GM21723 (cell line): ENCODE measurements around the gene GADD45A.

Experiments
- ATAC-seq: cut with Tn5 transposase; IDR thresholded peaks from one replicate; pipeline ENCODE4 v1.9.1; 2021; ENCODE audit warnings: mild to moderate bottlenecking, moderate library complexity; ENCODE audit not compliant: unreplicated experiment

GADD45A gene

DNA sequence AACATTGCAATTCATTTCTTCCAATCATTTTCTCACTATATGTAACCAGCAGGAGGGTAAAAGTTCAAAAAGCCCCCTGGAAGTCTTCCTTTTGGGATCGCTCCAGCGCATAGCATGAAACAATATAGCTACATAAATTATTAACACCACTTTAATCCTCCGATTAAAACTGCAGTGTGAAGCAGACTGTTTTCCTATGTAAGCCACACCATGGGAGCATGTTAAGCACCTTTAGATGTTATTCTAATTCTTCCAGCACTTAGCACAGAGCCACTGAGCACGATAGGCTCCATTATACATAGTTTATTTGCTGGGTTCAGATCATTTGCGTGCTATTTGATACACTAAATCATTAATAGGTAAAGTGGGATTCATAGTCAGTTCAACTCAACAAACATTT is 18.4 kb upstream of the GADD45A start:
- no peak for ATAC-seq

DNA sequence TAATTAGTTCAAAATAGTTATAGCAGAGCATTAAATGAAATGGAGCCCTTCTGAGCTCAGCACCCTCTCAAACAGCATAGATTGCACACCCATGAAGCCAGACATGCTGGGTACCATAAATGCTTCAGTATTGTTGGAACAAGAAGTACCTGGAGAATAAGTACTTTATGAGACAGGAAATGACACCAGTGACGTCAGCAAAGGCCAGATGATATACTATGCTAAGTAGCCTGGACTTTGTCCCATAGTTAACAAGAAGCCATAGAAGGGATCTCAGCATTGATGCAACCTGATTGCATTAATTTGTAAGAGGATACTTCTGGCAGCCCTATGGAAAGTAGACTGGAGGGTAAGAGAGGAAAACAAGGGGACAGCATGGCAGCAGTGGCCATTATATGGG is 16.3 kb upstream of the GADD45A start:
- no peak for ATAC-seq

DNA sequence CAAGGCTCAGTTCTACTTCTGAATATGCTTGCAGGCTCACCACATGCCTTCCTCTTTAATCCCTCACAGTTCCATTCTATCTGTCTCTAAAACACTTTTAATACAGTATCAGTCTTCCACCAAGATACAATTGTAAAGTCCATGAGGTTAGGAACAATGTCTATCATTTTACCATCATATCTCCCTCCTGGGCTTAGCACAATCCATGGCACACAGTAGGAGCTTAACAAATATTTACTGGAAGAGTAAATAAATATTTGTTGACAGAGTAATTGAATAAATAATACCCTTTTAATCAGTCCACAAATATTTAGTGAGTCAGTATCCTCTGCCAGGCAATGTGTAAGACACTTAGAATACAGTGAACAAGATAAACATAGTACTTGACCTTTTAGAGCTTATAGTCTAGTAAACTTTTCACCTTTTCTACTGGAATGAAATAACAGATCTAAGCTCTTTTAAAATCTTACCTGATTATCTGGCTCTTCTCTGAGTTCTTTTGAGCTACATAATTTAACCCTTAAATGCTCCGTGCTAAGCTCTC is 12.7 kb upstream of the GADD45A start:
- no peak for ATAC-seq

DNA sequence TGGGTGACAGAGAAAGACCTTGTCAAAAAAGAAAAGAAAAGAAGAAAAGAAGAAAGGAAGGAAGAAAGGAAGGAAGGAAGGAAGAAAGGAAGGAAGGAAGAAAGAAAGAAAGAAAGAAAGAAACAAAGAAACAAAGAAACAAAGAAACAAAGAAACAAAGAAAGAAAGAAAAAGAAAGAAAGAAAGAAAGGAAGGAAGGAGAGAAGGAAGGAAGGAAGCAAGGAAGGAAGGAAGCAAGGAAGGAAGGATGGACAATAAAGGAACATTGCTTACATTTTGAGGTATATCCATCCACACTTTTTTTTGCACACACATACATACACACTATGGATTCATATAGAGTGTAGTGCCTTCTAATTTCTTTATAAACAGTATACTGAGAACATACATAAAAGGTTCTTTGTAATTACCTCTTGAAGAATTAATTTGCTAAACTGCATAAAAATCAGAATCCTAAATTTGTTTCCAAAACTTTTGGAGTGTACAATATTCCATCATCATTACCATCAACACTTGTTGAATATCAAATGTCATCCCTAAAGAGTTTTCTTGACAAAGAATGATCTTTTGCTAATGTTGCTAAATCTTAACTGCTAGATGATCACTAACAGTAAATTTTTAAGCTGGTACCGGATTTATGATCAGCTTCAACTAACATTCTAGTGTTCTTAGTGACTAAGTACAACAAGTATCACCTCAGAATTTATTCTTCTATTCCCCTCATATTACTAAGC is 11.4 kb upstream of the GADD45A start:
- ATAC-seq: no peak

DNA sequence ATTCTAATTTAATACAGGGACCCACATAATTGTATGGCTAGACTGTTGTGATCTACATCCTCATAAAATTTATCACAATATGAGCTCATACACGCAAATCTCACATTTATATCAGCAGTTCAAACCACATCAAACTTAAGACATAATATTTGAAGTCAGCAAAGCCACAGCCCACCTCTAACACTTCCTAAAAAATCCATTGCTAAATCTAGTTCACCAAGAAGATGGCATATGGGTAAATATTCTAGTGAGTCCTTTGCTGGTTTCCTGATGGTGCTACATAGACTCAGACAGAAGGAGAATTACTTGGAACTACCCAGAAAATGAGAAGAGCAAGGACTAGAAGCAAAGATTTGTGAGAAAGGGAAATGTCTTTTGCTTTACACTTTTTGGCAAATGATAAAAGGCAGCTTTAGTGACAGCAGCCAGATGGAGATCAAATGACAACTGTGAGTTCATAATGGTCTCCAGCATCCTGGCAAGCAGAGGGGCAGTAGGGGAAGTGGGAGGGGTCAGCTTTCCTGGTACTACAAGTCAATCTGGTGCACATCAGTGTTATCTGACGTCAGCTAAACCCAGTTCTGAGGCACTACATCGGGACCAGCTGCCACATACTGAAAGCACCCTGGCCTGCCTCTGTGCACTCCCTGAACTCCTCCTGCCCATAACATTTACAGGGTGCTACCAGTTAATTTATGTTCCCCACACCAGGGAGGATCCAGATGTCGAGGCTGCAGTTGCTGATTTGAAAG is 10.6 kb upstream of the GADD45A start:
- ATAC-seq: no peak

DNA sequence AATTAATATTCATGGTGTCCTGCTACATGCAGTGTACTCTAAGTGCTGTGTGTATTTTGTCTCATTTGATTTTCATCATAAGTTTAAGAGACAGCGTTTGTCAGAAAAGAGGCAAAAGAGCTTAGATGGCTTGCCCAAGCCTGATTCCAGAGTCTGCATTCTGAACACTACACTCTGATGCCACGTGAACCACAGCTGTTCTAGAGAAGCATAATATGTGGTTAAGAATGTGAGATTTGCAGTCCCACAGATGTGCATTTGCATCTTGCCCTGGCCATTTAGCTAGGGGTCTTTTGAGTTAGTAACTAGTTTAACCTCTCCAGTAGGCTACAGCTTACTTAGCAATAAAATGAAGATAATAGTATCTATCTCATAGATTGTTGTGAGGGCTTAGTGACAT is 9.2 kb upstream of the GADD45A start:
- peak; percentile 68 for ATAC-seq

DNA sequence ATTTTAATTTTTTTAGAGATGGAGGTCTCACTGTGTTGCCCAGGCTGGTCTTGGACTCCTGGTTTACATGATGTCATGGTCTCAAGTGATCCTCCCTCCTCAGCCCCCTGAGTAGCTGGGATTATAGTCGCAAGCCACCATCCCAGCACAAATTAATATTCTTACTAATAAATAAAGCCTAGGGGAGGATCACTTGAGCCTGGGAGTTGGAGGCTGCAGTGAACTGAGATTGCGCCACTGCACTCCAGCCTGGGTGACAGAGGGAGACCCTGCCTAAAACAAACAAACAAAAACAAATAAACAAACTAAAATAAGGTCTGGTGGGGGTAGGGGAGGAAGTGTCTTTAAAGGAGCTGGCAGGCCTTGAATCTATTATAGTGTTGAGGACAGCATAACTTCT is 8.7 kb upstream of the GADD45A start:
- ATAC-seq: no peak

DNA sequence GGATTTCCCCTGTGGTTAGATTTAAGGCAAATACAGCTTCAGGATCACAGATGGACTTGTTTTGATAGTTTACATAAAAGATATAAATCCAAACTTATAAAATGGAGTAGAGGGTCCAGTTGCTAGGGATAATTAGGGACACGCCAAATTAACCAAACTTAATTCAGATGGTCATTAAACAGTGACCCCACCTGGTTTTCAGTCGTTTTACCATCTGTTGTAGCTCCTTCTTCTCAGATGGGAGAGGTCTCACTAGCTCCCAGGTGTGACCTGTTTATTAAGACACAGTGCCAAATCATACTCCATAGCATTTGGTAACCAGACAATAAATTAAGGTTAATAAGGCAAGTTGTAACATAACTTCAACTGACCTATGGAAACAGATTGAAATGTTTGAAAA is 8.1 kb upstream of the GADD45A start:
- ATAC-seq: no peak

DNA sequence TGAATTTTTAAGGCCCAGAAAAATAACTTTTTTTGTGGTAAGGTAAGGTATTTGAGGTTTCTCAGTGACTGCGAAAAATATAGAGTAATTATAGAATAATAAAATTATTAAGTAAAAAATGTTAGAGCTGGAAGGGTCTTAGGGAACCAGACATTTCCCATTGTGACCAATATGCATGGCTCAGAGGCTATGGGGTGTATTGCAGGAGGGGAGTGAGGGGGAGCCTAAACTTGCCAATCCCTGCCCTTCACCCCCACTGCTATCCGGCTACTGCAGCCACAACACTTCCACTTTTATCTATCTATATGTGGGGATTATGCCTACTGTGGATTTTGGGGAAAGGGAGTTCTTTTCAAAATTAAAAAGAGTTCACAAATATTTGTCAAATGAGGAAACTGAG is 7.6 kb upstream of the GADD45A start:
- no peak for ATAC-seq

DNA sequence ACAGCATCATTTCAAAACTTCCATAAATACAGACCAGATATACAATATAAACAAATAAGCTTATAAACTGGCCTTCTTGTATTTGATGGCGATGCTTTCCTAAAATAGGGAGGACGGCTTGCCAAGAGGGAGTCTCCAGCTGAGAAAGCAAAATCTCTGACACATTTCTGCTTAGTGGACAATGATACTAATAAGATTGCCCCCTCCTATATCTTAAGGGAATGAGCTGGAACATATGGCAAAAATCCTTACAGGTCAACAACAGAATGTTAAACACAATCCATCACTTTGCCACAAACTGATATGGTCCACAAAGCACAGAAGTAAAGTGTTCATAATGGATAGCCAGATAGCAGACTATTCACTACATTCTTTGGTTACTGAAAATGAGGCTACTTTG is 7.1 kb upstream of the GADD45A start:
- no peak for ATAC-seq

DNA sequence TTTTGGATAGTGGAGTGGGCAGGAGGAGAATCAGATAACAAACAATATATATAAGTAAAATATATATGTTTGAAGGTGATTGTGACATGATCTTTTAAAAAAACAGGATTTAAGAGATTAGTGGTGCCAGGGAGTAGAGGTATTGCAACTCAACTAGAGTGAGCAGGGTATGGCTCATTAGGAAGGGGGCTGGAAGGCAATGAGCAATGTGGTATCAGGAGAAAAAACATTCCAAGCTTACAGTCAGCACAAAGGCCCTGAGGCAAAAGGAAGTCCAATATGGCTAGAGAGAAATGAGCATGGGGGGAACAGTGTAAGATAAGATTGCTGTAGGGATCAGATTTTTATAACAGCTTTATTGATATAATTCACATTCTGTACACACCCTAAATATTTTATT is 5.3 kb upstream of the GADD45A start:
- no peak for ATAC-seq

DNA sequence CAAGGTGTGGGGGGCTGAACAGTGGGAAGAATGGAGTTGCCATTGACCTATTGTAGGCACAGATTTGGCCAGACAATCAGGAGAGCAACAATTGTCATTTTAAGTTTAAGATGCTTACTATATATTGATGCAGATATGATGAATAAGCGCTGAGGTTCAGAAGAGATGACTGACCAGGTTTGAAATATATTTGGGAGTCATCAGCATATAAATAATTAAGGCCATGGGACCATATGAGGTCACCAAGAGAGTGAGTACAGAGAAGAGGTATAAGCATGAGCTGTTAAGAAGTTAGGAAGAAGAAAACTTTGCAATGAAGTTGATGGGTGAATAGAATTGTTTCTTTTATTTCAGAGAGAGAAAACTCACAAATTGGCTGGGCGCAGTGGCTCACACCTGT is 4.5 kb upstream of the GADD45A start:
- ATAC-seq: no peak

DNA sequence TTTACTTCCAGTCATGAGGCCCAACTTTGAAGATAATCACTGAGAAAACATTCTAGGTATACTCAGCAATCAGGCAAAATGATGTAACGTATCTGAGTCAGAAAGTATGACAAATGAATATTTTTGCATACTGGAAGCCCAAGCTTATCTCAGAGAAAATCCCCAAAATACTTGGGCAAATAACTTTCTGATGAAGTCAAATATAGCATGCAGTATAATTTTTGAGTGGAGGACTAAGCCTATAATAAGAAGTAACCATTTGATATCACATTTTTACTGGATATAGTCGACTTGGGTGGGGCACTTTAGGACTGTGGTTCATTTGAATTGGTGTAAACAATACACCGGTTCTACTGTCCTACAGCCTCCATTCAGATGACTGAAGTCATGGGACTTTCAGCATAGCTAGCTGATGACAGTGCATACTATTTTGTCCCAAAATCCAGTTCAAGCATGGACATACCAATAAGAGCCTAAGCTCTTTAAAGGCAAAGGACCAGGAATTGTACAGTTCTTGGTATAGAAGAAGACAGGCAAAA is 2.3 kb upstream of the GADD45A start:
- no peak for ATAC-seq

DNA sequence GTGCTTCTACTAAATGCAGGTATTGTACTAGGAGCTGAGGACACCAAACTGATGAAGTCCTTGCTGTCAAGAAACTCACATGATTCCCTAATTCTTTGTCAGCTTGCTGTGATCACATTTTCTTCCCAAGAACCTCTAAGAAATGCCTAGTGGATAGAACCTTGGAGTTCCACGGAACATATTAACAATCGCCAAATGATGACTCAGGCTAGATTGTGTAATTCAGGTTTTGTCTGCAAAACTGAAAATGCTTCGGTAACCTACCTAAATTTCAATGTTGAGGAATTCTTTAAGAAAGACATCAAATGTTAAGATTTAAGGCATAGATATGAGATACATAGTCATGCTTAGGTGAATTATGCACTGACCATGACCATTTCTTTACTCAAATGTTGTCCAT is 1.7 kb upstream of the GADD45A start:
- ATAC-seq: no peak

DNA sequence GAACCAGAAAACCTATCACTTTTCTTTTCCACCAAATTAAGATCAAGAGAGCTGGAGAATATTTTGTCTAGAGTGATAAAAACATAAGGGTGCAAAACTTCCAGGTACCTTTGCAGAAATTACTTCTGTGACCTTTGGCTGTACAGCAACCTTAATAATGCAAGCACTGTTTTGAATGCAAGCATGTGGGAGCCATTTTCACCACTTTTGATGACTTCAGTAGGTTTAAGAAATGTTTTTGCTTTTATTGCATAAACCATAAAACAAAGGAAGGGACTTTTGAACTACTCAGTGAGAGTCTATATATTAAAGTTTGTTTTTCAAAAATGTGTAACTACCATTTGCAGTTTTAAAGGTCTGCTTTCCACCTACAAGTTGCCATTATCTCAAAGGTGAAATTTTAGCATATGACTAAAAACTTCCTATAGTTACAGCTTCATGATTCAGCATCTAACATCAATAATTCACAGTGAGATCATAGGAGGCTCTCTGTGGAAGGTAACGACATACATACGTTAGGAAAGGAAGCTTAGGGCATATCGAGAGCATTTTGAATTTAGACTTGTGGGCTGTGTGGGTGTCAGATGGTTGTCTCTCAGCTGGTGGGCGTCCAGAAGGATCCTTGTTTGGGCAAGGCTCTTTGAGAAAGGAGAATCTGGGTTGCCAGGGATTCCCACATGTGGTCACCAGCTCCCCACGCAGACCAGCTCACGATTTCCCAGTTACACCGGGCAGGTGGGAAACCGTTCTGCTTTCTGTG is 1.1 kb upstream of the GADD45A start:
- no peak for ATAC-seq

DNA sequence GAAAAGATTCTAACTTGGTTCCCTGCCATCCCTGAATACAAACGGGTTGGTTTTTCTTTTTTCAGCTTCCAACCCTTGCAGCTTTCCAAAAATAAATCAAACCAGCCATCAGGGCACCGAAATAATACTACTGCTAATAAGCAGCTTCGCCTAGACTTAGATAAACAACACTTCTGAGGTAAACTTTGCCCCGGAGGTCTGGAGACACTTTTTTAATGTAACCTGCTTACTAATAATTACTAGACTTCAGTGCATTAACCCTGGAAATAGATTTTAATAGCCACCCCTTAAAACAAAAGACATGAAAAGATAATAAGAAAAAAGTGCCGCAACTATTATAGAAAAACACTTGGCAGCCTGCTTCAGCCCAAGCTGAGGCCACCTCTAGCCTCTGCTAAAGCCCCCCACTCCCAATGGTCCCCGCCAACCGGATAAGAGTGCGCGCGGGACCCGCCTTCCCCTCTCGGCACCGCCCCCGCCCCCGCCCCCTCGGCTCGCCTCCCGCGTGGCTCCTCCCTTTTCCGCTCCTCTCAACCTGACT is 405 bp upstream of the GADD45A start:
- ATAC-seq: no peak

DNA sequence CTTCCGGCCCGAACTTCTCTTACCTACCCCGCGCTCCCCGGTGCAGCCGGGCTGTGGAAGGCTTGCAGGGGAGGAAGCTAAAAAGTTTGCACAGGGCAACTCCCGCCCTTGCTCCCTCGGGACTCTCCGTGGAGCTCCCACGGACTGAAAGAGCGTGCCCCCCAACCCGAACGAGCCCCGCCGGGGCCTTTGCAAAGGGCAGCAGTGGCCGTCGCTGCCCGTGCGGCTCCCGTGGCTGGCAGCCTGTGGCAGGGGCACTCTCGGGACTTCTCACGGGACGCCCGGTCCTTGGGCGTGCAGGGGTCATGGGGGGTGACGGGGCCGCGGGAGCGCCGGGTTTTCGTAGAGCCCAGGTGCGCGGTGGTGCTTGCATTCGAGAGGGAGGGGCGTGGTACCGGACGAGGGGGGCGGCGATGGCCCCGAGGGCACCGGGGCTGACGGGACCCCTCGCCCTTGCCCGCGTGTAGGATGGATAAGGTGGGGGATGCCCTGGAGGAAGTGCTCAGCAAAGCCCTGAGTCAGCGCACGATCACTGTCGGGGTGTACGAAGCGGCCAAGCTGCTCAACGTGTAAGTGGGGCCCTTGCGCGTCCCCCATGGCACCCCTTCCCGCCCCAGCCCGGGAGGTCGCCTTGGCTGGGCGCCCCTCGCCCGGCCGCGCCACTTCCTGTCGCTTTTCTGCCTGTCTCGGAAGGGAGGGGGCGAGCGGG is 711 bp downstream of the GADD45A start:
- peak; percentile 21 for ATAC-seq

DNA sequence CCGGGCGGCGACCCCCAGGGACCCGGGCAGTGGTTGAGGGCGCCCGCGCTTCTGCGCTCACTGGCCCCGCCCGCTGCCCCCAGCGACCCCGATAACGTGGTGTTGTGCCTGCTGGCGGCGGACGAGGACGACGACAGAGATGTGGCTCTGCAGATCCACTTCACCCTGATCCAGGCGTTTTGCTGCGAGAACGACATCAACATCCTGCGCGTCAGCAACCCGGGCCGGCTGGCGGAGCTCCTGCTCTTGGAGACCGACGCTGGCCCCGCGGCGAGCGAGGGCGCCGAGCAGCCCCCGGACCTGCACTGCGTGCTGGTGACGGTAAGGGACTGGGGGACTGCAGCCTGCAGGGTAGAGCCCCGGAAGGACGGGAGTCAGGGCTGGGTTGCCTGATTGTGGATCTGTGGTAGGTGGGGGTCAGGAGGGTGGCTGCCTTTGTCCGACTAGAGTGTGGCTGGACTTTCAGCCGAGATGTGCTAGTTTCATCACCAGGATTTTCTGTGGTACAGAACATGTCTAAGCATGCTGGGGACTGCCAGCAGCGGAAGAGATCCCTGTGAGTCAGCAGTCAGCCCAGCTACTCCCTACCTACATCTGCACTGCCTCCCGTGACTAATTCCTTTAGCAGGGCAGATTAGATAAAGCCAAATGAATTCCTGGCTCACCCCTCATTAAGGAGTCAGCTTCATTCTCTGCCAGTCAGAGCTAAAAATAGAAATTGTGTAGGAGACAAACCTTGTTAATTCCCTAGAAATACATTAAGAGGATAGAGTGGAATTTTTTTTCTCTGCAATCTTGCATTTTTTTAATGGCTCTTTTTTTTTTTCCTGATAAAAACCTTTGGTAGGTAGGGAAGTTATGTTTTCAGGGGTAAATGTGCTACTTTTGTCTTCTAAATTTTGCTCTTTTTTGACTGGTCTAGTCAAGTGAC is 1.5 kb downstream of the GADD45A start:
- ATAC-seq: peak; percentile 31

DNA sequence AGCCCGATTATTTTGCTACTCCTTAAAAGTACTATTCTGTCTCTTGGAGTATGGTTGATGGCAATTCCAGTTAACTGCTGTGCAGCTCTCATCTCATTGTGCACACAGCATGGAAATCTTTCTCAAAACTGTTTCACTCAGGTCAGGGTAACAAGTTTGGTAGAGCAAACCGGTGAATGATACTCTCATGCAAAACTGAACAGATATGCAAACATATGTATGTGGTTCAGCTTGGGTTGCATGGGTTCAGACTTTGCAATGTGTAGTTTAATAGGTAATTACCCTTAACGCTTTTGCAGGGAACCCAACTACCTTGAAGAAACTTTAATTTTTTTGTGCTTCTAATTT is 2.2 kb downstream of the GADD45A start:
- no peak for ATAC-seq
